NCI-H2227 treated with DMSO at 0.1 percent for 48 hours (cell line): ENCODE data around the gene SHB.

Experiments used
- DNase-seq: peaks from one replicate; lab custom pipeline; 2025; lab: John Stamatoyannopoulos, UW

The SHB gene

DNA sequence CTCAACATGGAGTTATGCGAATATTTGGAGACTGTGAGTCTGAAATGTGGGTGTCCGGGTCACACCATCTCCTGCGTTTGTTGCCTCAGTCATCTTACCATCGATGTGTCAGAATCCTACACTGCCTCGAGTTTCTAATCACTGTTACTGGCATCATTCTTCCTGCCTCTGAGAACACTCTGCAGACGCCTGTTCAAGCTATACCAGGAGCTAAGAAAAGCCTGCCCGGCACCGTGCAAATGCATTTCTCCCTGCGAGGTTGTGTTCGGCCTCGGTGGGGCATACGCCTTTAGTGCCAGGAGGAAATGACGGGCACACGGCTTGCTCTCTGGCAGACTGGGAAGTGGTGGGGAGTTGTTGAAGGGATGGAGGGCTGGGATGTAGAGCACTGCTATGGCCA, 133.9 kb downstream of the SHB start:
- no peak for DNase-seq

DNA sequence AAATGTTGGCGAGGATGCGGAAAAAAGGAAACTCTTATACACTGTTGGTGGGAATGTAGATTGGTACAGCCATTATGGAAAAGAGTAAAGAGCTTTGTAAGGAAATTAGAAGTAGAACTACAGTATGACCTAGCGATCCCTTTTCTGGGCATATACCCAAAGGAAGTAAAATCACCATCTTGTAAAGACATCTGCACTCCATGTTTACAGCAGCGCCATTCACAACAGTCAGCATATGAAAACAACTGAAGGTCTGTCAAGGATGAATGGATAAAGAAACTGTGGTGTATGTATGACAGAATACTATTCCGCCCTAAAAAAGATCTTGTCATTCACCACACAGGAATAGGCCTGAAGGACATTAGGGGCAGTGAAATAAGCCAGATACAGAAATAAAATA, 137.4 kb downstream of the SHB start:
- DNase-seq, result no peak

GRCh38 chr9:37929441-37929895, 139.6 kb downstream of the SHB start:
- no peak for DNase-seq

GRCh38 chr9:37928552-37929430, 140.2 kb downstream of the SHB start:
- no peak for DNase-seq

GRCh38 chr9:37927601-37928551, 141.2 kb downstream of the SHB start:
- DNase-seq, result no peak

DNA sequence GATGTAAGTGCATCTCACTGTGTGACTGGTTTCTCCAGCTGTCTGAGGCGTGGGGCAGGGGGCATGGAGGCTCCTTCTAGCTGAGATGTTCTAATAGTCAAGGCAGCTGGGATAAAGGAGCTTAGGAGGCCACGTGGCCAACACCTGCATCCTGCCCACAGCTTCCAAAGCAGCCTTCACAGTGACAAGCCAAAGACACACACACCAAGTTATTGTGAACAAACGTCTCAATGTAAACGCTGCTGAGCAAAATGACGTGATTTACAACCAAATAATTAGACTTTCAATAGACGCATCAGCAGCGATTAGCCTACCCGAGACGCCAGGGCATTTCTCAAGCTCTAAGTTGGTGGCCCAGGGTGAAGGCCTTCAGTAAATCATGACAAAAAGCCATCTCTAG, 141.9 kb downstream of the SHB start:
- peak; percentile 41 for DNase-seq

DNA sequence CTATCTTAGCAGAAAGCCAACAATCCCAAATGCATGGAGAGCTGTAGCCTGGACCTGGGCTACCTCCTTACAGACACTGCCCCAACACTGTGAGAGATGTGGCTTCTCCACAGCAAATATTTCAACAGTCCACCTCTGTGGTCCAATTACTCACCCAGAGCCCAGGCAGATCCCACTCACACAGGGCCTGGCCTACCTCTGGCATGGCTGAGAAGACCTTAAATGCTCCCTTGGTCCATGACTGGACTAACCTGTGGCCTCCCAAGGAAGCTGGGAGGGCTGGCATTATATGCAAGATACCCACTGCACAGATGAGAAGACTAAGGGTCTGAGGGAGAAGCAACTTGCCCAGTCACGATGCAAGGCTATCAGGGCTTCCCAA, 142.3 kb downstream of the SHB start:
- no peak for DNase-seq

GRCh38 chr9:37925786-37926736, 143.0 kb downstream of the SHB start:
- DNase-seq, result no peak

- no peak for DNase-seq
These were observed 144.0 kb downstream of the SHB start for GRCh38 chr9:37925006-37925405.

- no peak for DNase-seq
These were observed 144.5 kb downstream of the SHB start for GRCh38 chr9:37924538-37924937.

GRCh38 chr9:37923796-37924427, 145.1 kb downstream of the SHB start:
- no peak for DNase-seq

GRCh38 chr9:37923118-37923795, 145.8 kb downstream of the SHB start:
- DNase-seq, result no peak

DNA sequence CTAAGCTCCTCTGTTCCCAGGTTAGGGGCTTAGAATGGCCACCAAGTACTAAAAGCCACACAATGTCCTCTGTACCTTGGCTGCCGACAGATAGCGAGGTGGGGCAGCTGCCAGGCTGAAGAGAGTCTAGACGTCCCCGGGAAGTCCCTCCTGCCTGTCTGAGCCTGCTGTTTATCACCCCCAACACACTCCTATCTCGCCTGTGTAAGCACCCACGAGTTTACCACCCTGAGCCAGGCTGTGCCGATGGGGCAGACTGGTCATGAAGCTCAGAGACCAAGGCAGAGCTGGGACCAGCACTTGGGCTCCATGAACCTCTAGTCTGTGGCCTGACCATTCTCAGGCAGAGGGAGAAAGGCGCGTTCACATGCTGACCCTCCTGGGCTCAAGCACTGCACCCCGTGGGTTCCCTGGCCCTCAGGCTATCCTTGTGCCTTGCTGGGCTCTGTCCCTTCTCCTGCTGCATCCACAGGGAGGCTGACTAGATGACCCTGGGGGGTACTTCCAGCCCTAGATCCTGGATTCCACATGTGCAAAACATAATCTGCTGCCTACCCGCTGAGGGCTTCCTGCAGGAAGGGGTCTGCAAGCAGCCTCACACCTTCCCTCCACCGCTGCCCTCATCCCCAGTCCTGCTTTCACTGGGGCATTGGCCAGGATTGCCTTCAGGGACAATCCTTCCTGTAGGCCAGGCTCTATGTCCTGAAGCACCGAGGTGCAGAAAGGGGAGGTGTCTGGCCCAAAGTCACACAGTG, 146.5 kb downstream of the SHB start:
- DNase-seq, result no peak

- no peak for DNase-seq
These were observed 147.3 kb downstream of the SHB start for GRCh38 chr9:37921546-37922300.

GRCh38 chr9:37921168-37921510, 147.9 kb downstream of the SHB start:
- no peak for DNase-seq

- no peak for DNase-seq
These were observed 148.4 kb downstream of the SHB start for GRCh38 chr9:37920471-37921167.

- no peak for DNase-seq
These were observed 149.1 kb downstream of the SHB start for GRCh38 chr9:37919956-37920335.

DNA sequence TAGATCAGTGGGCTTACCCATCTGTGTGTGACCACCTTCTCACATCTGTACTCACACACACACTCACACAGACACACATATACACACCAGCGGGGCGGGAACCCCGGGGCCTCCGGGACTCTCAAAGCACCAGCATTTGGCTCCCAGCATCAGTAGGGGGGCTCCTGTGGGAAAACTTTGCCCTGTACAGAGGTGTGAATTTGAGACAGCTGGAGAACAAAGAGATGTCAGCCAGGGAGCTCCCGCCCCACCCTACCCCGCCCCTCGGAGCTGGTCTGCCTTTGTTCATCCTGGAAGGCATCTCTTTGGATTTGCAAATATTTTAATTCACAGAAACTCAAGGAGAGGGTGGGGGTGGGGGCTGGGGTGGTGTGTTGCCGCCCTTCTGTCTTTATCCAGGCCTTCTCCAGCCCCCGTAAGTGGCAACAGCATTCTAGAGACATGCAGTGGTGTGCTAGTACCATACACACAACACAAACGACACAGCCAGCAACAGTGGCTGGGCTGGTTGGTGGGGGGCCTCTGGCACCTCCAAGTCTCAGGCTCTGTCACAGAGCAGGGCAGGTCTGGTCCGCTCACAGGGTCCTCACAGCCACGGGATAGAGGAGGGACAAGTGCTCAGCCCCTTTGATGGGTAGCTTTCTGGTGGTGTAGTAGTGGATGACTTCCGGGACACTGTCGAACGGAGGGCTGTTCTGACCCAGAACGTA, 149.6 kb downstream of the SHB start:
- no peak for DNase-seq
